ENCODE results near the gene CACNA1C.

CACNA1C gene

DNA sequence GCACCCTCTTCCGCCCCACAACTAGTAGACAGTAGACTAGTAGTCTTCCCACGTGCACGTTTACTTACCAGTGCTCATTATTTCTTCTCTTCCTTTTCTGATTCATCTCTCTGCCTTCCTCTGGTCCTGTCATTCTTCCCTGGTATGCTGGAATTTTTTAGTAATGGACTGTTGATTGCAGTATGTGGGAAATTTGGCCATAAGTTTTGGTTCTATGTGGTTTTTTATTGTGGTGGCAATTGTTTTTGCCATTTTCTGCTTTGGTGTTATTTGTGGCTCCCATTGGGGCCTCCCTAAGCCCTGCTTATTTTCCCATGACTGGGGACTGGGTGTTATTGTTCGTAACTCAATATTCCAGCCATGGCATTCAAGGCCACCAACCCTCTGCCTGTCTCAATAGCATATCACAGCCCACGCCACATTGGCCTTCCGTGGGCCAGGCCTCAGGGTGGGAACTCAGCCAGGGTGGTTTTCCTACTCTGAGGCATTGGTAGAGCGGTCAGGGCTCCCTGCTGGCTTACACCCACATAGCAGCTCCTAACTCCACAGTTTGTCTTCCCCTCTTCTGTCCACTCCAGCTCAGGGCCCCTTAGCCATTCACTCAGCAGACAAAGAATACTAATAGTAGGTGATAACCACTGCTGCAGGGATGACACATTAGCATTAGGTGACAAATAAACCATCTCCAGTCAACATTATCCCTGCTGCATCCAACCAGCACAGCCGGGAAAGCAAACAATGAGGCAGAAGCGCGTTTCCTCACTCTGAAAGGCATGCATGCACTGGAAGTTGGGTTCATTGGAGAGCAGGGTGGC lies 321.5 kb downstream of the CACNA1C start:
- FAIRE-seq: no peak

DNA sequence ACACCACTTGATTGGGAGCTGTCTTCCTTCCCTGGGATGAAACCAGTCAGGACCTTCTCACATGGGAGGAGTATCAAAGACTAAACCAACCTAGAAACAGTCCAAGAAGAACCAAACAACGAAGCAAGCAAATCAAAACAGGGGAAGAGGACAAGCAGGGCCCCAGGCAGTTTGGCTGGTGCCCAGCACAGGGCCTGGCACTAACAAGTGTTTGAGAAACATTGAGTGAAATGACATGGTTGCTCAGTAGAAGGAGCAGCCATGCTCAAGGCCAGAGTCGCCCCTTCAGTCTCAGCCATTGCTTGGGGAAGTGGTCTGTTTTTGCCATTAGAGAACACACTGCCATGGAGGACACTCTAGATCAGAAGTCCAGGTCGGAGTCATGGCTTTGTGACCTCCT lies 323.1 kb downstream of the CACNA1C start:
- no peak for FAIRE-seq

DNA sequence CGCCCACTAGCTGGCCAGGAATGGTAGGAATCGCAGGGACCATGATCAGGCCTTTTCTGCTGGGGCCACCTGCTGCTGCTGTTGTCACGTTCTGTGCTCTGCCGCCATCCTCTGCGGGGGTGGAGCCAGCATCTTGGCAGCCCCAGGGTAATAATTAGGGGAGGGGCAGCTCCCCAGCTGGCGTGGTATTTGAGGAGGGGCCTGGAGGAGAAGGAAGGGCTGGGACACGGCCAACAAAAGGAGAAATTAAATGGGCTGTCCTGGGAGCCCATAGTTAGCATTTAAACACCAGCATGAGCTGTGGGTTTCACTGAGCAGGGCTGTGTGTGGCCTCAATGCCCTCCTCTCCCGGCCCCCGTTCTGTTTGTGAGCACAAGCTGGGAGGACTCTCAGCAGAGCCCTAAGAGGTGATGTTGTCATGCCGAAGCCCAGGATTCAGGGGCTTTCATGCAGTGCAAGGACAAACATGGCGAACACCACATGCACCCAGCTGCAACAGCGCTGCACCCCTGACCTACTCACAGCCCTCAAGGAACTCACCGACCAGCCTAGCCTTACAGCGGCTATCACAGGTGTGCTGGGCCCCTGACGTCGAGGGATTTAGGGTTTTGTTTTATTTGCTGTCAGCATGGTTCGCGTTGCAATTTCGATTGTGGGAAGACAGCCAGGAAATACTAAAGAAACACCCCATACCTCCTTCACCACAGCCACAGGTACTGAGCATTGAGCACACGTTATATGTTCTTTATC lies 324.3 kb downstream of the CACNA1C start:
- FAIRE-seq: no peak

DNA sequence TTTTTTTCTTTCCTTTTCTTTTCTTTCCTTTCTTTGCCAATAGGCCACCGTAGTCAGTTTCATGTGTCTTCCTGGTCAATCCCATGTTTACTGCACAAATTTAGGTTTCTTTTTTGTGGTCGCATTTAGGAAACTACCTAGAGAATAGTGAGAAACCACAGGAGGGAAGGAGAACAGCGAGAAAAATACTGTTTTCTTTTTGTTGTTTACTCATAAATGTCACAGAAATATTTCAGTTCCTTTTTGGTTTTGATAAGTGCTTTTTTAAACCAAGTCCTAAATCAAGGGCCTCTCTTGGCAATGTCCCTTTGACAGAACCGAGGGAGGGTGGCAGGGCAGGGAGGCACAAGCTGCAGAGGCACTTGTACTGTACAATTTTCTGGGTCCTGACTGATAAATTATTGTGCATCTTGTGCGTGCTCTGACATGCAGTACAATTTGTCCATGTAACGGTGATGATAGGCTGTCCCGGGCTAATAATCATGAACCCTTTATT lies 326.1 kb downstream of the CACNA1C start:
- FAIRE-seq: no peak

DNA sequence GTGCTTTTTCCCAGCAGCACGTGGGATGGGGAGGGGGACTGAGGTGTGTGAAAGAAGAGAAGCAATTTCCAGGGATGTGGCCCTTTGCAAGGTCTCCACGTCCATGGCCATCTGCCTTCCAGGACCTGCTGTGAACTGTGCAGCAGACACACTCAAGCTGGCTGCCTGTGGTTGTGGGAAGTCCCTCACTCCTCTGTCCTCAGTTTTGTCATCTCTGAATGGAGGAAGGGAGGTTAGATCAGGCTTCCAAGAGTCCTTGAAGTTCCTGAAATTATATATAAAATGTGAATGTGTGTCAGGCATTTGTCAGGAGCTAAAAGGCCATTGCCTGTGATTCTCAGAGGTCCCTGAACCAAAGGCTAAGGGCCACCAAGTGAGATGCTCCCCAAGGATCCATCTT lies 328.2 kb downstream of the CACNA1C start:
- FAIRE-seq: no peak

DNA sequence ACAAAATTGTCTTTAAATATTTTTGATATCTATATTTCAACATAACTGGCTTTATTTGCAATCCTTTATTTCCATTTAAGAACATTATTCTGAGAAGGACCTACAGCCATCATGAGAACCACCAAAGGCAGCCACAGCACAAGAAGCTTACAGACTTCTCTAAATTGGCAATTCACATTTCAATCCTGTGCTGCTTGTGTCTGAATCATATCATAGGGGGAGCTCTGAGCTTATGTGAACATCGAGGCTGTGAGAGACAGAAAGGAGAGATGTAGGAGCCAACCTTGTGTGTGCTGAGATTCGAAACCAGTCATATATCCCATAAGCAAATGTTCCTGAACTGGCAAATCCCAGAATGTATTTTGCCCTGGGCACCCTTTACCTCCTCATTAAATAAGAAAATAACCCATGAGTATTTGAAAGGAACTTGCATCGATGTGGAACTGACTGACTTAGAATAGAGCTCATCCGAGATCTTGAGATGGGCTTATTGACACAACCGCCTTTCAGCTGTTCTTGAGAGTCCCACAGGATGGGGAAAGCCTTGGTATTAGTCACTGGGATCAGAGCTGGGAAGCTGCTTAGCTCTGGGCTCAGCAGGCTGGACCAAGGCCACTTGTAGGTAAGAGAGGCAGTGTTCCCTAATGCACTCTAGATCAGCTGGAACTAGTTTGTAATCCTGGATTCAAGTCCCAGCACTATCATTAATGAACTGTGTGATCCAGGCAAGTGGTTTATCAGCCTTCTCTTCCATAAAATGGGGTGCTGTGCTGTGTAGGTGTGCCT lies 329.8 kb downstream of the CACNA1C start:
- no peak for FAIRE-seq

DNA sequence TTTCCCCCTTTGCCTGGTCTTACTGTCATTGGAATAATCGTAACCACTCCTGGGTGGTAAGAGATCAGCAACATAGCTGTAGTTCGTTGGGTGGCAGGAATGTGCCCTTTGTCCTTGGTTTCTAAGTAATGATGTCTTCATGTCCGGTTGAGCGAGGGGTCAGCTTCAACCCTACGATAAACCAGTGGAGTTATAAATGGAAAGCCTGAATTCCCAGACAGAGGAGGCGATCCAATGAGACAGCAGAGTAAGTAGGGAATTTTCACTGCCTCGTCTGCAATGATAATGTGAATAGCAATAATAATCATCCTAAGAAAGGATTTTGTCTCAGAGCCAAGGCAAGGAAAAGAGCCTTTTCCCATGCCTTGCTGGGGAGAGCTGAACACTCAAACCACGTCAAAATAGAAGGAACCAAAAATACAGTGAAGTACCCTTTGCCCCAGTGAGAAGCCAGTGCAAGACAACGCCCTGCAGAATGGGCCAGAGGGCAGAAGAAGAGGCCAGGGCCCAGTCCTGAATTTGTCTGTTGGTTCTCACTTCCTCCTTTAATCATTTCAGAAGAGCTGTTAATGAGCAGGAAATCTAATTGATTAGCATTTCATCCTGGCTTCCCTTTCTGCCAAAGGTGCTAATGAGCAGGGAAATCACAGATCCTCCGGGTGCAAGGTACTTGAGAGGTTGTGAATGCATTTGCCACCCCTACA lies 330.7 kb downstream of the CACNA1C start:
- FAIRE-seq: no peak

DNA sequence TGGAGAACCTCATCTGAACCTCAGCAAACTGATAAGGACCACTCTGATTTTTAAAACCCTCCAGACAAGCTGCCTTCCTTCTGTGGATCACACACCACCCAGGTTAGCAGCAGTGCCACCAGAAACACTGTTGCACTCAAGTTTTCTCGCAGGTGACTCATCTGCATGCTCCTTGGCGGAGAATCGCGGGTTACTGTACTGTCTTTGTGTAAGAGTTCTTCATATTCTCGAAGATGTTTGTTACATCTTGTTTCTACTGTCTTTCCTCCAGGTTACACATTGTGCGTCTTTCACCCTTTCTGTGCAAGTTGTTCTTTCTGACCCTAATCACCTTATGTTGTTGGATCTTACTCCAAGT lies 331.2 kb downstream of the CACNA1C start:
- FAIRE-seq: no peak

DNA sequence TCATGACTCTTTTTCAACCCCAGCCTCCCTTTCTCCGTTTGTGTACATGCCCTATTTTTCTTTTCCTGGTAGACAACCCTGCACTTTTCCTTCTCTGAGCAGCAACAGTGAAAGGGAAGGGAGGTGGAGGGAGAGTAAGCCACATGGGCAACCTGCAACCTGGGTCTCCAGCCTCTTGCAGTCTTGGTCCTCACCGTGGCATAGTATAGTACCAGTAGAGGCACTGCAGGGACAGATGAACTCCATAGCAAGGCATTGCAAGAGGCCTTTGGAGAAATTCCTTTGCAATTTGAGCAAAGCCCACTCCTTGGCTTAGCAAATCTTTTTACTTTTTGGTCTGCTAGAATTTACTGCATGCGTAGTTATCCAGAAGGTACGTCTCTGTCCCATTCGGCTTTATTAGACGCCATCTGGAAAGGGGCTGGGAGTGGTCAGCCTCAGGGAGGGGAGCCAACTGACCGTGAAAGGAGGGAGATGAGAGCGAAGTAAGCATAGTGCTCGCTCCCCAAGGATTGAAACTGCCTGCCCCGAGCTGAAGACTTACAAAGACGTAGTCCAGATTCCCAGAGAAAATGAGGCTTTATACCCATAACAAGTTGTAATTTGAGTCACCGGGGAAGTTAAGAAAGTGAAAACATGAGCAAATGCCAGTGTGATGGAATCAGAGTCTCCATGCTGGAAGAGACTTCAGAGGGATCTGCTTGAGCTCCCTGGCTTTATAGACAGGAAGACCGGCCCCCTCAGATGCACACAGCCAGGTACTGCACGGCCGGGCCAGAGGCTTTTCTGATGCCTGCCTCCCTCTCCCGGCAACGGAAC lies 332.0 kb downstream of the CACNA1C start:
- FAIRE-seq: no peak

DNA sequence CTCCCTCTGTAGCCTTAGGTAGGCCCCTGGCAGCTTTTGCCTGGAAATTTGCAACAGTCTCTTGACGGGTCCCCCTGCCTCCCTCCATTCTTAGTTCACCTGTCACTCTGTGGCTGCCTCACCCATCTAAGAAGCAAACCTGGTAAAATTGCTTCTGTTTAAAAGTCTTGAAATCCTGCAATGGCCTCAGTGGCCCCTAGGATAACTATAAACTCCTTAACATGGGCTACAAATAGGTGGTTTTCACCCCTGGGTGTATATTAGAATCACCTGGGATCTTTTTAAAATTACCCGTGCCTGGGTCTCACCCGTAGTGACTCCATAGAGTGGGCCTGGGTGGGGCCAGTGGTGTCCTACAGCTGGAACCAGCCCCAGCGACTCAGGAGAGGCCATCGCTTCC lies 332.7 kb downstream of the CACNA1C start:
- FAIRE-seq: no peak

DNA sequence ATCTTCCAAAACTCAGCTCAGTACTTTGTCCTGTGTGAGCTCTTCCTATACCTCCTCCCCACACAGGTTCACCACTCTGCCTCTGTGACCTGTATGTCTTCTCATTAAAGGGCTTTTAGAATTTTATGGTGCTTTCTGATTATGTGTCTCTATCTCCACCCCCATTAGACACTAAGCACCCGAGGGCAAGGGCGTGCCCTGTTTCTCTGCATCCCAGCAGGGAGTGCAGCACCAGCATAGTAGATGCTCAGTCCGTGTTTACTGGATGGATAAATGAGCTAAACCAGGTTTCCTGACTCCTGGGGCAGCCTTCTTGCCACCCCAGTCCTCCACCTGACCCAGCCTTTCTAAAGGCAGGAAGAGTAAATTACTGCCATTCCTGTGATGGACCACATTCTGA lies 333.8 kb downstream of the CACNA1C start:
- no peak for FAIRE-seq

DNA sequence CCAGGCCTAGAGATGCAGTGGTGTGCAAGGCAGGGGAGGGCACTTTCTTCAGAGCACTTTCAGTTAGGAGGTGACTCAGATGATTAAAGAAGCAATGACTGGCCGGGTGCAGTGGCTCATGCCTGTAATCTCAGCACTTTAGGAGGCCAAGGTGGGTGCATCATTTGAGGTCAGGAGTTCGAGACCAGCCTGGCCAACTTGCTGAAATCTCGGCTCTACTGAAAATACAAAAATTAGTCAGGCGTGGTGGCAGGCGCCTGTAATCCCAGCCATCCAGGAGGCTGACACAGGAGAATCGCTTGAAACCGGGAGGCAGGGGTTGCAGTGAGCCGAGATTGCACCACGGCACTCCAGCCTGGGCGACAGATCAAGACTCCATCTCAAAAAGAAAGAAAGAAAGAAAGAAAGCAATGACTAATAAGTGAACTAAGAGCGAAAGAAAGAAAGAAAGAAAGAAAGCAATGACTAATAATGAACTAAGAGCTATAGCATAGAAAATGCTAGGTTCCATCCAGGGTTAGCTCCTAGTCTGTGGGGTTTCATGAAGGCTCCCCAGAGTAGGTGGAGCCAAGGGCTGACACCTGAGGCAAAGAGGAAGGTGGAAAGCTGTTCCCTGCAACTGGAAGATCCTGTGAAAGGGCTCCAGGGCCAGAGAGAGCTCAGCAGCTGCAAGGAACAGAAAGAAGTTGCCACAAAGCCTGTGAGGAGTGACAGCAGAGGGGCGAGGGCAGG lies 334.5 kb downstream of the CACNA1C start:
- FAIRE-seq: no peak

DNA sequence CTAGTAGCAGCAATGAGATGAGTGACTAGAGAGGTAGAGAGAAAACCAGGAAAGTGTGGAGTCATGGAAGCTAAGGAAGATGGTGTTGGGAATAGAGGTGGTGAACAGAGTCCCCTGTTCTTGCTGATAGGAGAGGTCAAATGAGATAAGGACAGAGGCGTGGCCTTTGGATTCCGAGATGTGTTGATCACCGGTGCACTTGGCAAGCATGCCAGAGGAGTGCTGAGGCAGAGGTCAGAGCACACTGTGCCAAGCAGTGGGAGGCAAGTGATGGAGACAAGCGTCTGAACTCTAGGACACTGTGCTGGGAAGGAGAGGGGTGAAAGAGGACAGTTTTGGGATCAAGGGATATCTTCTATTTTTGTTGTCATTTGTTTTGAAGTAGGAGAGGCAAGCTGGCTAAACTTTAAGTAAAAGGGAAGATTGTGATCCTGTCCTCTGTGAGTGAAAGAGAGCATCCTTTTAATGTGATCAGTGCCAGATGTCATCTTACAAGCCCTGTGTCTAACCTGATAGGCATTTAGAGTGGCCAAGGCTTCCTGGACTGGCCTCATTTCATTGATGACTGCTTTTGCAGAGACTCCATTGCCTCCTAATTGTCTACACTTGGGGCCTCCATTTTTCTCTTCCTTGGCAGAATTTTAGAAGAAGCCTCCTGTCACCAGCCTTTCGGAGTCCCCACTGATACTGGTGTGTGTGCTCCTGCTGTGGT lies 336.4 kb downstream of the CACNA1C start:
- FAIRE-seq: no peak

DNA sequence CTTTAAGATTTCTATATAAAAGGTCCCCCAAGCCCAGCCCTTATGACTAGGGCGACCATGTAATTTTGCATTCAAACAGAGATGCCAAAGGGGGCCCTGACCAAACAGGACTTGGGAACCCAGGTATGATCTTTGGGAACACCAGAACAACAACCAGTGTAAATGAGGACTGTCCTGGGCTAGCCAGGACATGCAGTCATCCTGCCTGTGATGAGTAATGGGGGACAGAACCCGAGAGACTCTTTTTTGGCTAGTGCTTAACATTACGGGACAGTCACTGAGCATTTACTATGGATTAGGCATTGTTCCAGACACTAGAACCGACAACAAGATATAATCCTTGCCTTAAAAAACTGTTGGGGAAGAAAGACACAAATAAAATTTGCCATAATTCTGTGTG lies 337.3 kb downstream of the CACNA1C start:
- FAIRE-seq: no peak

DNA sequence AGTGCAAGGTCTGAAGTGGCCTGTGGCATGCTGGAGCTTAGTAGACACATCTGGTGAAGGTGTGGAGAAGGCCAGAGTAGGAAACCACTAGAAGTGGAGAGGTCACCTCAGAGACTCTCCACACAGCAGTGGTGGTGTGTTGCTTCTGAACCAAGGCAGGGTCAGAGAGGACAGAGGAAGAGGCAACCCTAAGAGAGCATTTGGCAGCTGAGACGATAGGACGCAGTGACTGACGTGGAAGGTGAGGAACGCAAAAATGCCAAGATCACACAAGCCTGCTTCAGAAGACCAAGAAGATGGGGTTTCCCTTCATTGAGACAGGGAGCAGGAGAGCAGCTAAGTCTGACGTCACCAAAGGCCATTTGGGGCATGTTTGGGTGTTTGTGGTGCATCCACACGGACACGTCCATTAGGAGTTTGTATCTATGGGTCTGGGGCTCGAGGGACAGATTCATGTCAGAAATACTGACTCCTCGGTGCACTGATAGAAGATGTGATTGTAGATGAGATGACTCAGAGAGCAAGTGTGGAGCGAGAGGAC lies 338.1 kb downstream of the CACNA1C start:
- FAIRE-seq: no peak

DNA sequence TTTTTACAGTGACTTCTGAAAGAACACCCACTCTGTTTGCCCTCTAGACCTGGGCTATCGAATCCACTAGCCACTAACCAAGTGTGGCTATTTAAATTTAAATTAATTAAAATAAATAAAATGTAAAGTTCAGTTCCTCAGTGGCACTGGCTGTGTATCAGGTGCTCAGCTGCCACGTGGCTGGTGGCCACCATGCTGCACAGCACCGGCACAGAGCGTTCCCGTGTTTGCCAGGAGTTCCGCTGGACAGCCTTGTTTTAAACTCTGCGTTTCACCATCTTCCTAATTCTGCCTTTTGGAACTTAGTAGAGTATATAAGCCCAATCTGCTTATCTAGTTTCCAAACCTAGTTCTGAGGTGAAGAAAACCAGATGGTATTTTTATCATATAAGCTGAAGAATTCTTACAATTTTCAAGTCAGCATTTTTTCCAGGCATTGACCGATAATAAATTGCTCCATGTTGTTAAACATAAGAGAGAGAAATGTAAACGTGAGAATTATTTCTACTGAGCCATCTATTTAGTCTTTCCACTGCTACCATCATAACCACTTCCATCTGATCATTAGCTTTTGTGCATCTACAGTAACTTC lies 339.0 kb downstream of the CACNA1C start:
- no peak for FAIRE-seq

DNA sequence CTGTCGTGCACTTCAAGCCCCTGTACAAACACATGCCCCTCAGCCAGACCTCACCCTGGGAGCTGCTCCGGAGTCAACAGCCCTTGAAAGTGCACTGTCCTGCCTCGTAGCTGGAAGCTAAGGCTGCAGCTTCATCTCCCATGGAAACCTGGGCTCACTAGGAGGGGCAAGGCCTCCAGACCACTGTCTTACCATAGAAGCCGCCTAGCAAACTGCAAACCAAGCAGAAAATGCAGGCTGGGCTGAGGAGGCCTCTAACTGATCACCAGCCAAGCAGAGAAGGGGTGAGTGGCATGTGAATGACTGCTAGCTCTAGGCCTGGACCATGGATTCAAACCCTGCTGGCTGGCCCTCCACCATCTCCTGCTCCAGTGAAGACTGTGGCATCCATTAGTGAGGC lies 340.2 kb downstream of the CACNA1C start:
- FAIRE-seq: no peak

DNA sequence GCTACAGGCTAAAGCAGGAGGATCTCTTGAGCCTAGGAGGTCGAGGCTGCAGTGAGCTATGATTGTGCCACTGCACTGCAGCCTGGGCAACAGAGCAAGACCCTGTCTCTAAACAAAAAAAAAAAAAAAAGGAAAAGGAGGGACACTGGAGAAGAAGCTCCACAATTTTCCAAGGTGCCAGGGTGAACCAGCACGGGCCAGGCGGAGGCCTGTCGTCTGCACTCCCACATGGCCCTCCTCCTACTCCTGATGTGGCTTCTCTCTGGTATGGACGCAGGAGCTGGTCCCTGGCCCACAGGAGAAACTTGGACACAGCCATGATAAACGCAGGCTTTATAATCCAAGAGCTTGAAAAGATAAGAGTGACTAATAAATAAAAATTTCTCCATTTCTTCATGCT lies 341.2 kb downstream of the CACNA1C start:
- no peak for FAIRE-seq

DNA sequence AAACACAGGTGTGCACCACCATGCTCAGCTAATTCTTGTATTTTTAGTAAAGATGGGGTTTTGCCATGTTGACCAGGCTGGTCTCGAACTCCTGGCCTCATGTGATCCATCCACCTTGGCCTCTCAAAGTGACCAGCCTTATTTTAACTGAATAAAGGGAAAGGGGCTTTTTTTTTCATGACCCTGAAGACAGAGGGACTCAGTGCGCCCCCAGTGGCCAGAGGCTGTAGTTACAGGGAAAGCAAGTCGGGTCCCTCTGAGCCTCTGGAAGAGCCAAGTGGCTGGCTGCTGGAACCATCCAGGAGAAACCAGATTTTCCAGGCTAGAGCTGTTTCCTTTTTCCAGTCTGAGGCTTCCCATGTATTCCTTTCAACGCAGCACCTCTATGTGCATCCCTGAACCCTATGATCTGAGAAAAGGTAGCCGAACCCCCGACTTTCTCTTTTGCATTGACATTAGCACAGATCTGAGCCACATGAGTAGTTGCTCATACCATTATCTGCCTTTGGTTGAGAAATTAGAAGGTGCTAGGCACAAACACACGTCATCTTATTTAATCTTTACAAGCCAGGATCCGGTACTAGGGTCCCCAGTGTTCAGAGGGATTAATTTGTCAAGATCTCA lies 342.7 kb downstream of the CACNA1C start:
- no peak for FAIRE-seq
